GM12873 (cell line): Measurements from ENCODE around the gene TCF7L2.

Experiments used
- TF ChIP-seq, protein P1 (sequence below): IDR thresholded peaks from 2 replicates; pipeline ENCODE4 v1.5.1; 2012; ENCODE audit warnings: low read depth, mild to moderate bottlenecking, moderate library complexity, low read length, control low read depth; ENCODE audit not compliant: insufficient read depth; ENCODE audit errors: missing control alignments

The TCF7L2 gene

DNA sequence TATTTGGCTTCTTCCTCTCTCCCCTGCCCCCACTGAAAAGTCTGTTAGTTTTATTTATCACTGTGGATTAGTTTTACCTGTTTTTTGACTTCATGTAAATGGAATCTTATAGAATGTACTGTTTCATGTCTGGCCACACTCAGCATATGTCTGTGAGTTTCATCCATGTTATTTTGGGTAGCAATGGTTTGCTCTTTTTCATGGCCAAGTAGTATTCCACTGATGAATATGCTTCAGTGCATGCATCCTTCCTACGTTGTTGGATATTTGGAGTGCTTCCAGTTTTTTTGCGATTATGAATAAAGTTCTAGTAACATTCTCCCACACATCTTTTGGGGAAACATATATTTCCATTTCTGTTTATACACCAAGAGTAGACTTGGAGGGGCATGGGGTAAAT is 19.1 kb downstream of the TCF7L2 start:
- TF ChIP-seq, protein P1, sequence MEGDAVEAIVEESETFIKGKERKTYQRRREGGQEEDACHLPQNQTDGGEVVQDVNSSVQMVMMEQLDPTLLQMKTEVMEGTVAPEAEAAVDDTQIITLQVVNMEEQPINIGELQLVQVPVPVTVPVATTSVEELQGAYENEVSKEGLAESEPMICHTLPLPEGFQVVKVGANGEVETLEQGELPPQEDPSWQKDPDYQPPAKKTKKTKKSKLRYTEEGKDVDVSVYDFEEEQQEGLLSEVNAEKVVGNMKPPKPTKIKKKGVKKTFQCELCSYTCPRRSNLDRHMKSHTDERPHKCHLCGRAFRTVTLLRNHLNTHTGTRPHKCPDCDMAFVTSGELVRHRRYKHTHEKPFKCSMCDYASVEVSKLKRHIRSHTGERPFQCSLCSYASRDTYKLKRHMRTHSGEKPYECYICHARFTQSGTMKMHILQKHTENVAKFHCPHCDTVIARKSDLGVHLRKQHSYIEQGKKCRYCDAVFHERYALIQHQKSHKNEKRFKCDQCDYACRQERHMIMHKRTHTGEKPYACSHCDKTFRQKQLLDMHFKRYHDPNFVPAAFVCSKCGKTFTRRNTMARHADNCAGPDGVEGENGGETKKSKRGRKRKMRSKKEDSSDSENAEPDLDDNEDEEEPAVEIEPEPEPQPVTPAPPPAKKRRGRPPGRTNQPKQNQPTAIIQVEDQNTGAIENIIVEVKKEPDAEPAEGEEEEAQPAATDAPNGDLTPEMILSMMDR = no peak

DNA sequence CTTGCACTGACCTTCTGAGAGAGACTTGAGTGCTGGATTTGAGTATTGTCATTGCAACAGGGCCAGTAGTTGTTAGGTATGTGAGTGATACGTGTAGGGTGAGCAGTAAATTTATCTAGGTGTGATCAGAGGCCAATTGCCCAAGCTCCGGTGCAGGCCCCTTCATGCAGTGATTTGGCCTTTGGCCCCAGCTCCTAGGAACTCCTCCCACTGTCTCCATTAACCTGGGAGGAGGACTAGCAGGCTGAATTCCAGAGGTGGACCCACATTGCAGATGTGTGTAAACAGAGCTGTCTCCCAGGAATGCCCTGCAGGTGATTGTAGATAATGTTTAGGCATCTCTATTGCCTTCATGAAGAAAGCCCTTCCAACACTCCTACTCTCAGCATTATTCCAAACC is 19.5 kb downstream of the TCF7L2 start:
- TF ChIP-seq, protein P1 = no peak

DNA sequence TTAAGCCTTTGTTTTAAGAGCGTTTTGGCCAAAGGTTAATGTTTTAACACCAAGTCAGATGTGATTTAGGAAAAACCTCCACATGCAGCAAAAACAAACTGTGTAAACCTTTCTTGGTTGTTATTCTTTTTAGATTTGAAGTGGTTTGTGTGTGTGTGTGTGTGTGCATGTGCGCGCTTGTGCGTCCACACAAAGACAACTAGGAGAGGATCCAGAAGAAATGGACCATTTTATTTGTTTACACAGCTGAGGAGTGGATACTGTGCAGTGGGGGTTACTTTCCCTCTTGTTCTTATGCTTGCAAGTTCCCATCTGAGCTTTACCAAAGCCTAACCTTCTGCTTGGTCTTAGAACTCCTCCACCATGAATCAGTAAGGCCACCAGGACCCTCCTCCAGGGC is 20.0 kb downstream of the TCF7L2 start:
- TF ChIP-seq, protein P1 = no peak

- TF ChIP-seq, protein P1 = no peak
Observed at GRCh38 chr10:112972606-112973005, 22.6 kb downstream of the TCF7L2 start.

GRCh38 chr10:112973046-112973445 is 23.0 kb downstream of the TCF7L2 start:
- TF ChIP-seq, protein P1 = no peak

DNA sequence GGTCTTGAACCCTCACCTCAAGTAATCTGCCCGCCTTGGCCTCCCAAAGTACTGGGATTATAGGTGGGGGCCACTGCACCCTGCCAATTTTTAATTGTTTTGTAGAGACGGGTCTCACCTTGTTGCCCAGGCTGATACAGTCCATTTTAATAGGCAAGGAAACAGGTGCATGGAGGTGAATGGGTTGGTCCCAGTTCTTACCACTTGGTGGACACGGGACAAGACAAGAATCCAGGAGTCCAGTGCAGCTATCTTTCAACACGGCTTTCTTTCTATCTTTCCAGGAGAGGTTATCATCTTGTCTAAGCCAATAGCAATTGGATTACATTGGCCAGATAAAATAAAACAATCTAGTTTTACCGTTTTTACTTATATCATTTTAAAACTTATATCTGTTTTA is 23.8 kb downstream of the TCF7L2 start:
- TF ChIP-seq, protein P1 = no peak

GRCh38 chr10:112977426-112977898 is 27.4 kb downstream of the TCF7L2 start:
- TF ChIP-seq, protein P1 = no peak
